HuH-7 (cell line): ENCODE results near the gene KIF26B.
"Not testable (repeated sequence)": the region's sequence is repeated elsewhere in the genome, so short reads cannot be mapped to it uniquely, and the experiment has no call there.

Experiments used
- DNase-seq: peaks from one replicate; pipeline ENCODE4 v3.0.0; 2011; ENCODE audit warnings: low spot score

KIF26B gene

DNA sequence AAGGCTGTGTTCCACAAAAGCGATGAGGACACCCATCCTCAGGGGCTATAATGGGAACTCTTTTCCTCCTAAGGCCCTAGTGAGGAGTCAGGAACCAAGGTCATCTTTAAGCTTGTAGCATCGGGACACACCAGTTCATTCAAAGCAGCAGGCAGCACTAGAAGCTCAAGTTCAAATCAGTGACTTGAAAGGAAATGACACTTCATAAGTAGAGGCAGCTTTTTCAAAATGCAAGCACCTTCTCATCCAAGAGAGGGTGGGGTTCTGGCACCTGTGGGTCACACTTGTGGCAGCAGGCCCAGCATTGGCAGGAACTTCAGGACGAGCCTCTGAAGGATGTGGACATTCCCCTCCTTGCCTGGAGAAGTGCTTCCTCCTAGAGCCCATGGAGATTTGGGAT is 496.3 kb downstream of the KIF26B start:
- DNase-seq = no peak

DNA sequence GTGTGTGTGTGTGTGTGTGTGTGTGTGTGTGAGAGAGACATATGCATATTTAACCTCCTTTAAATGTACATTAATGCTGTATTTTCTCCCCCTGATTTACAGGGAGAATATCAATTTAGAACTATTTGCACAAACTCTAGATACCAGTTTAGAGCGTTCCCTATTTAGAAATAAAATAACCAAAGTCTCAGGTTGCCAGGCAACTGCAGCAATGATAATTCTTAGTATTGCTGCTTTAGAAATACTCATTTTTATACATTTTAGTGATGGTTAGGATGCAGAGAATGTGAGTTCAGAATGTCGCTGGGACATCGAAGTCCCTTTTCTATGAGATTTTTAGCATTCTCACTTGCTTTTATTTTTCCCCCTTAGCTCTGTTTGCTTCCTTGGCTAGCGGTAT is 497.3 kb downstream of the KIF26B start:
- DNase-seq = no peak

DNA sequence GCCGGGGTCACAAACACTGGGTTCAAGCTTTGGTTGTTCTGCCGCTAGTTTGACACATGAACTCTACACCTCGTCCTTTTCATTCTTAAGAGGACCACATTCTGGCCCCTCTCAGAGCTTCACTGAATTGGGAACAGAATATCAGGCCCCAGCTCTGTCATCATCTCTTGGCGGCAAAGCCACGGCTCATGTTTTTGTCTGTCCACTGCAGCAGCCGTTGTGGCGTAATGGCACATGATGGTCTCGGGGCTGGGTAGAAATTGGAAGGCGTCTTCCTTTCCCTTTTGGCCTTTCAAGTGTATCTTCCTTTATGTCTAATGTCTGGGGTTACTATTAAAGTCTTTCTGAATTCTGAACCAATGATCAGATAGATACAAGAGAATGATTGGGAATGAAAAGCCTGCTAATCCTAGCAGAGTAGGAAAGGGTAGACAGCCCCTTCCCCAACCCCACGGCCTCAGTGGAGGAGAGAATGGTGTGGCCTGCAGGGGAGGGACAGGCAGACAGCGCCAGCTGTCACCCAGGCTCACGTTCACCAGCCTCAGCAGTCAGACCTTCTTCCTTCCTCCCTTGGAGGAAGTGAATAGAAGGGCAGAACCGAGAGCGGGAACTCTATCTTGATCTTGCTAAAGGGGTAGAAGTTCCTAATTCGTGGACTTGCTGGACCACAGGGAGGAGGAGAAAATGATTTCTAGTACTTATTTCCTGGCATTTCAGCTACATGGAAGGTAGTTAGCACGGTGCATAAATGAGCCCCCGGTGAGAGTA is 498.1 kb downstream of the KIF26B start:
- DNase-seq = no peak

DNA sequence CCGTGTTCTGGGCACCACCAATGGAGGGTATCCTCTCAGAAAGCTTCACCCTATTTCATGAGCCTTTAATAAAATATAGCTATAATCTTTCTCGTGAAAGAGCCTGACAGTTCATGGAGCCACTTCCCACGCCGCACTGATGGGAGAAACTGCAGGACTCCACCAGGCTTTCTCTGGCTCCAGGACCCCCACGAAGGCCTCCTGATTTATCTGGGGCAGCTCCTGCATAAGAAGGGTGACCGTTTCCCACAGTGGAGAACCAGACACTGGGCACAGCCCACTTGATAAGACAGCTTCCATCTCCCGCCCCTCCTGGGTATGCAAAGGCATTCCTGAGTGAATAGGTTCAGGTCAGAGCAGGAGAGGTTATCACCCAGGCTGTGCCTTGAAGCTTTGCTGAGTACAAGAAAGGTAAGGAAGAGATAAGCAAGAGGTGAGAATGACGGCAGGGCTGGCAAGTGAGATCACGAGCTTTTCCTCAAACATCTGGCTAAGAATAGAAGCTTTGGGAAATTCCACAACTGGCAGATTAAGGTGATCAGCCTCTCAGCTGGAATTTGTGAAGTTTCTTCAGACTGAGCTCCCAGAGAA is 499.8 kb downstream of the KIF26B start:
- DNase-seq = no peak

DNA sequence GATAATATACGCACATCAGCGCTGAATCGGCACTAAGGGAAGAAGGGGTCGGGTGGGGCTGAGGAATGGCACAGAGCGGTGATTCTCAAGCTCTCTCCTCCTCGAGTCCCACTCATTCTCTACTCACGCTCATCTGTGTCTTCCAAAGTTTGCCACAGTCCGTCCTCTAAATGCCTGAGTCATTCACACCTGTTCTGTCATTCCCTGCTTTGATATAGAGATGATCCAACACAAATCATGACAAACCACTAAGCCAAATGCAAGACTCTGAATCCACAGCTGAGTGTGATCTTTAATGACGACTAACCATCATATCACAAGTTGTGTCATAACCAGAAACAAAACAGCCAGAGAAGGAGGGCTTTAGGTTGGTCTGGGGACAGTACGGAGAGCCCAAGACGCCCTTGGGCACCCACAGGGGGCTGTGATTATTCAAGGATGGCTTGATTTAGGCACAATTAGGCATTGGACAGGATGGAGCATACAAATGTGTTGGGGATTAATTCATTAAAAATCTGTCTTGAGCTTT is 501.5 kb downstream of the KIF26B start:
- DNase-seq = no peak

DNA sequence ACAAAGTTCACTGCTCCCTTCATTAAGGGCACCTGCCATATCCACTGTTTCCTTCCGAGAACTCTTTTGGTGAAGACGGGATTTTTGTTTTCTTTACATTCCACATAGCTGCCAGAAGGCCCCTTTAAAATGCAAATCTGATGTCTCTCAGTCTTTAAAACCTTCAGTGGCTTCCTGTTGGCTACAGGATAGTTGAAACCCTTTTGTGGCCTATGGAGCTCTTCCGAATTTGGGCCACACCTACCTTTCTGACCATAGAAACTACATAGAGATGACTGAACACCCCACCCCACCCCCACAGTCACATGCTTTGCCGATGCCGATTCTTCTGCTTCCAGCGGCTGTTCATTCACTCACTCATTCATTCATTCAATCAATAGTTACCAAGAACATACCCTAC is 502.6 kb downstream of the KIF26B start:
- no peak for DNase-seq

DNA sequence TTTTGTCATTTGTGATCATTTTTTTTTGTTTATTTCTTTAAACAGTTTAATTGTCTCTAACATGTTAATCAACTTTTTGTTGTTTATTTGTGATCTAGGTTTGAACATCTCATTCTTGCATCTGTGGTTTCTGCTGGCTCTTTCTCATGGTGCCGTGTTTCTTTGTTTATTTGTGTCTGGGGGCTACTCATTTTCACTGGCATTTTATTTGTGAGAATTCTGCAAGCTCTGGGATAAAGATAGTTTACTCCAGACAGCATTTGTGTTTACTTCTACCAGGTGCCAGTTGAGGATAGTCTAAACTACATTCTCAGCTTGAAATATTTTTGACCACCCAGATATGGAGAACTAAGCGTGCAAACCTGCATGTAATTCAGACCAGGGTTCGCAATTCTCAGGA is 508.6 kb downstream of the KIF26B start:
- DNase-seq = no peak

DNA sequence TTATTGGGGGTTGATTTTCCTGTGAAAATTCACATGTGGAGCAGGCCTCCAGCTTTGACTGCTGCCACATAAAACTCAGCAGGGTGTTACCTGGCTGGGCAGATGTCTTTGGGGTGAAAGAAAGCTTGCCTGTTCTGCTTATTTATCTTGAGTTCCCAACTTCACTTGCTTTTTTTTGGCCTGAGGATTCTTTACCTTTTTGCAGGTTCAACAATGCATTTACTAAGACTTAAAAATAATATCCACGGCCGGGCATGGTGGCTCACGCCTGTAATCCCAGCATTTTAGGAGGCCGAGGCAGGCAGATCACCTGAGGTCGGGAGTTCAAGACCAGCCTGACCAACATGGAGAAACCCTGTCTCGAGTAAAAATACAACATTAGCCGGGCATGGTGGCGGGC is 509.1 kb downstream of the KIF26B start:
- no peak for DNase-seq

DNA sequence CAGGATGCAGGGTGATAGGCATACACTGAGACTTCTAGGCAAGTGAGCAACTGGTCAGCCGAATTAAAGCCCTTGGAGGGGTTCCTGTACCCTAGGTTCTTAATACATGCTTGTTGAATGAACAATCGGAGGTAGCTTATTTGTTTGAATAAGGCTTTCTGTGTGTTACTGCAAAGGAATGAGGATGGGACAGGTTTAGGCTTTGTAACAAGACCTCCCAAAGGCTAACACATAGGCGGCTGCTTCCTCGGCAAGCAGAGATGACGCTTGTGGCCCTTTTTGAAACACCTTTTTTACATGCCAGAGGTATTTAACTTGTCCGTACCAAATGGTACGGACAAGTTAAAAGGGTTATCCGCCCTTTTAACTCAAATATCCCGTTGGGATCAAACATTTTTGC is 511.6 kb downstream of the KIF26B start:
- DNase-seq = no peak

DNA sequence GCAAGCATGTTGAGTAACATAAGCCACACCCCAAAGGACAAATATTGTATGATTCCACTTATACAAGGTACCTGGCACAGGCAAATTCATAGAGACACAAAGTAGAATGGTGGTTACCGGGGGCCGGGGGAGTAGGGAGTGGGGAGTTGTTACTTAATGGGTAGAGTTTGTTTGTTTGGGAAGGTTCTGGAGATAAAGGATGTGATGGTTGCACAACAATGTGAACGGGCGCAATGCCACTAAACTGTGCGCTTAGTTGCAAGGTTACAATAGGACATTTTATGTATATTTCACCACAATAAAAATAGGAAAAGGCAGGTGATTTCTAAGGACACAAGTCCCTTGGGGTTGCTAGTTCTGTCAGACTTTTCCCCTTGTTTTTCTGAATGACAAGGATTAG is 516.6 kb downstream of the KIF26B start:
- DNase-seq = no peak

DNA sequence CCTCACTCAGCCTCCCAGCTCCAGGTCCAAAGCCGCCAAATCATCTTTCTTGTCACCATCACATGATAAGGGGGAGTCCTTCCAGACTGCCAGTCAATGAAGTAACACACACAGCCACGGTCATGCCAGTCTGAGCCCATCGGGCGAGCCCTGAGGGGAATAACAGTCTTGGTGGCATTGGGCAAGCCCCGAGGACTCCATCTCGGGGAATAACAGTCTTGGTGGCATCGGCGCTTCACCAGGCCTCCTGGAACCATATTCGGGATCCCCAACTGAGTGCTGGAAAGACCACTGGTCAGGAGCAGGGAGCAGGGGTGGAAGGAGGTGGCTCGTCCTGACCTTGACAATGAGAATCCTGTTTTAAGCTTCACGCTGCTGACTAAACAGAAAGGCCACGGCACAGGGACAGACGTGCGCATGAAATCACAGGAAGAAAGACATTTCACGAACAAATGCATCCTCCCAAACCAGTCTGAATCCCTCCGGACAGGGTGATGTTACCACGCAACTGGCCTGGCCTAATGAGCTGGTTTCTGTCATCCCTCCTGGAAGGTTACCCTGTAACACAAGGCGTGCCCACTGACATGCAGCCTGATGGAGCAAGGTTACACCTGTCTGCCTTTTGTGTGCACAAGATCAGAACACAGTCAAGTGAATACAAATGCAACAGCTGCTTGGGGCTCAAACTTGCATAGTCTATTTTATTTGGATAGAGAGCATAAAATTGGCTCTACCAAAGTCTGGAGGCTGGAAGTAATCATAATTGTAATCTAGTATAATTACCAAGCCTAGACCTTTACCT is 517.4 kb downstream of the KIF26B start:
- DNase-seq = no peak

DNA sequence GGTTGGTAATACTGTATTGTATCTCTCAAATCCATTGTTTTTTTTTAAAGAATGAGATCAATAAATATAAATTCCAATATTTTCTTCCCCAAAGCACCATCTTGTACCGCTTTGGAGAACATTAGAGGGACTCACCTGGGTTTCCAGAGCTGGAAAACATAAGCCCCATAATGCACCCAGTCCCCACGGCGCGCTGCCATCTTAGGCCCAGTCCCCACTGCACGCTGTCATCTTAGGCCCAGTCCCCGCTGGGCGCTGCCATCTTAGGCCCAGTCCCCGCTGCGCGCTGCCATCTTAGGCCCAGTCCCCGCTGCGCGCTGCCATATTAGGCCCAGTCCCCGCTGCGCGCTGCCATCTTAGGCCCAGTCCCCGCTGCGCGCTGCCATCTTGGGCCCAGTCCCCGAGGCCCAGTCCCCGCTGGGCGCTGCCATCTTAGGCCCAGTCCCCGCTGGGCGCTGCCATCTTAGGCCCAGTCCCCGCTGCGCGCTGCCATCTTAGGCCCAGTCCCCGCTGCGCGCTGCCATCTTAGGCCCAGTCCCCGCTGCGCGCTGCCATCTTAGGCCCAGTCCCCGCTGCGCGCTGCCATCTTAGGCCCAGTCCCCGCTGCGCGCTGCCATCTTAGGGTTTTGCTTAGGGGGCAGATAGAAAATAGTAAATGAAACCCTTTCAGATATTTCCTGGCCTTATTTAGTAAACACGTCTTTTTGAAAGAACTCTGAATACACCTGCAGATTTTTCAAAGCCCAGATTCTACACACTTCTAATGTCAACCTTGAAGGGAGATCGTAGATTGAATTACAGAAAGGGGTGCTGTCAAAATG is 518.3 kb downstream of the KIF26B start:
- not testable (repeated sequence) for DNase-seq

DNA sequence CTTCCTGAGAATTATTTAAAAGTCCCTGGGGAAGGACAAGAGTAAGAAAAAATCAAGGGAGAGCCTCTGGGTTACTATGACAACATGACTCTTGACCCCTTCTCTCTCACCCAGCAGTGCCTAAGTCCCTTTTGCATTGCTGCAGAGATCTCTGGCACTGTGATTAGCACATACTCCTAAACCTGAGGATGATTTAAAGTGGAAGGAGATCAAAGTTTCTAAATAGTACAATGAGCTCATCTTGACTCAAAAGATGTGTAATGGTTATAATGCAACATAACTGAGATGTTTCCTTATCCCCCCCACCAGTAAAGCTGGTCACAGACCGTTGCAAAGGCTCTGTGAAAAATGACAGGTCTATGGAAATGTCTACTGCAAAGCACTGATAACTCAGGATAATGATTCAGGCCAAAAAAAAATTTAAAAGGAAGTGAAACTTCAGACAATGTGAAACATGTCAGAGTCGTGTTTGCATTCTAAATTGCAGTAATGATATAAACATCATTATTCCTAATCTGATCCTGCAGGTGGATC is 519.2 kb downstream of the KIF26B start:
- no peak for DNase-seq

DNA sequence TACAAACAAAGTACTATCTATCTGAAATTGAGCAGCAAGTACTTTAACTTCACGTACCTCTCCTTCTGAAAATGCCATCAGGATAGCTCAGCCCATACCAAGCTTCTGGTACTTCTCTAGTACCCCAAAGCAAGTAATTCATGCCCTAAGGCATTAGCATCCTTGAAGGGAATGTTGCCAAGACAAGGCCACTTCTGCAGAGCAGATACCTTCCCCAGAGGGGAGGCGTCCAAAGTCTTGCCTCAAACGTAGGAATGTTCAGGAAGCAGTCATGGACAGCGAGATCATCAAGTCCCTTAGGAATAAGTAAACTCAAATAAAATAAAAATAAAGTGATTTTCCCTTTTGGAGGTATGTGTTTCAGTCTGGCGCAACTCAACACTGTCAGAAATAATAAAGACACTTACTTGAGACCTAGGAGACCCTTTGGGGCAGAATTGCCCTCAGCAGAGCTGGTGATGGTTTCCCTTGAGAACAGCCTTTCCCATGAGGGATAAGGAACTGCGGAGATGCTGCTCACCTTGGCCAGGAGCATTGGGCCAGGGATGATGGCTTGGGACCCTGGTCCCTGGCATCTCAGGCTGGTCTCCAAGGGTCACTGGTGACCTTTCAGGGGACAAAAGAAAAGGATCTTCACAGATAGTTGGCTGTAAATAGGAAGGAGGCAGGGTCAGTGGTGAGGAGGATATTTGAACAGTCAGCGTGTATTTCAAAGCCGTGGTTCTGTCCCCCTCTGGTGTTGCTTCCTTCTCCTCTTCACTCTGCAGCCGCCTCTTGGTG is 522.9 kb downstream of the KIF26B start:
- no peak for DNase-seq

DNA sequence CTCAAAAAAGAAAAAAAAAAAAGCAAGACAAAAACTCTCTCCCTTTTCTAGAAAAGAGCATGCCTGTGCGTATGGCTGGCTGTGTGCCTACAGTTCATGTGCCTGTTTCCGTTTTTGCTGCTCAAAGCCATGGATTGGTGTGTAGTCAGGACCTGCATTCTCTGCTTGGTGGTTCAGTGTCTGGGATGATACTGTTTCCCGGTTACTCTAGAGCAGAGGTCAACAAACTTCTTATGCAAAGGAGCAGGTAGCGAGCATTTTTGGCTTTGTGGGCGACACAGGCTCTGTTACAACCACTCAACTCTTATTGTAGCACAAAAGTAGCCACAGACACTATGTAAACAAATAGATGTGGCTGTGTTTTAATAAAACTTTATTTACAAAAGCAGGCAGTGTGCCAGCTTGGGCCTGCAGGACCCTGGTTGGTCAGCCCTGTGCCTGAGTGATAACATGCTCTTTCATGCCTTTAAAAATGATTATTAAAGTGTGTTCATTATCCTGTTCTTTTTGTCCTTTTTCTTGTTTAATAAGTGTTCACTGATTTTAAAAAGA is 524.2 kb downstream of the KIF26B start:
- DNase-seq = no peak

DNA sequence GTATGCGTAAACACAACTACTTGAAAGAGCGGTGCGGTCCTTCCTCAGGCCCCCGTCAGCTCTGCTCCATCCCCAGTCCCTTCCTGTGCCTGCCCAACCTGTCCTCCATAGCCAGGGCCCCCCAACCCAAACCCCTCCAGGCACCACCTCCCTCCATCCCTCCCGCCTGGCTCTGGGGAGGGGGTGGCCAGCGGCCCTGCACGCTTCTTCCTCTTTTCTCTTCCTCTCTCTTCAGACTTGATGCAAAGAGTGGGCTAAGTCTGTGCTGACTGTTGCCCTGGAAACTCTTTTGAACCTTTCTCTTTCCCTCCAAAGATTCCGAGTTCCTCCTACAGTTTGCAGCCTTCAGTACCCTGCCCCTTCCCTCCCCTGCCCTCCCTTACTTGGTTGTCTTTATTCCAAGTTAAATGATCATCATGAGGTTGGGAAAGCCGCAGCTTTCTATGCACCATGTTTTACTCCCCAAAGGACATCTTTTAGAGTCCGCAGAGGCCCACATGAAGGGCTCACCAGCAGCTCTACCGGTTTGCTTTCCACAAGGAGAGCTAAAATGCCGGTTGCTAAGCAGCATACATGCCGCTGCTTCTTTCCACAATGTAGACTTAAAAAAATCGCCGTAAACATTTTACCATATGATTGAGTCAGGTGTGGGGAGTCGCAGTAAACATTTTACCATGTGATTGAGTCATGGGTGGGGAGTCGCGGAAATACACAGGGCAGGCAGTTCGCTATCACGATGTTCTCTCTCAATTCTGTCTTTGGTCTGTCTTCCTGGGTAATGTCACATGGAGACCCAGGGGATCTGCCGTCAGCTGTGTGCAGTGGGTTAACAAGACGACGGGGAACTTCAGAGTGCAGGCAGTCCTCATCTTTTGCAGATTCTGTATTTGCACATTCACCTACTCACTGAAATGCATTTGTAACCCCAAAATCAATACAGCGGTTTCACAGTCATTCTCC is 525.3 kb downstream of the KIF26B start:
- no peak for DNase-seq

DNA sequence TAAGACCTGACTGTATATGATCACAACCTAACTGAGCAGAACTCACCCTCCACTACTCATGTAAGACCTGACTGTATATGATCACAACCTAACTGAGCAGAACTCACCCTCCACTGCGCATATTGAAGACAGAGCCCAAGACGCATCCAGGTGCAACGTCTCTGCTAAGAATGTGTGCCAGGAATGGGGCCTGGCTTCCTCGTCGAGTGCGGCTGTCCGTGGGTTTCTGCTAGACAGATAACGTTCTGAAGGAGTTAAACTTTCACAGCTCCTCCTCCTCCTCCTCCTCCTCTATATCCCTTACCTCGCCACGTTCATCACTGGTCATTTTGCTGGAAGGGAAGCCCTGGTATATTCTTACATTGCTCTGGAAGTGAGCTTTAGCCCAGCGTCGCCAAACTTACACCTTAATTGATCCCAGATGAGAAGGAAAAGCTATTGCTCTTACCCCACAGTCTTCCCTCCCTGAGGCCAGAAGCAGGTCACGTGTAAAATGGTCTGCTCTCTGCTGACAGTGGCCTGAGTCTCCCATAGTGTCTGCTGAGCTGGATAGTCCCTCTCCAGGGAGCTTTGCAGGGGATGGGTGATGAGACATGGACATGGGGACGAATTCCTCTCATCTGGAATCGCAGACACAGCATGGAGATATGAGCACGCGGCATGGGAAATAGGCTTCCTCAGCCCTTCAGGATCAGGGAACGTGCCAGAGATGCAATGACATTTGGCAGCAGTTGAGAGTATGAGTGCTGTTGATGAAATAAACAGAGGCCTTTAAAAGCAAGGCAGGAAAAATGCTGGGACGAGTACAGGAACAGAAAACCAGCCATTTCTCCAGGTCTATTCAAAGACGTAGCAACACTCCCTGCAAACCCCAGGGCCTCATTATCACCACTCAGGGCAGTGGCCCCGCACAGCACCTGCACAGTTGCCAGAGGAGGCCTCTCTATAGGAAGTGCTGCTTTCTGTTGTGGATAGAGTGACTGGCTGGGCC is 528.1 kb downstream of the KIF26B start:
- DNase-seq = no peak

DNA sequence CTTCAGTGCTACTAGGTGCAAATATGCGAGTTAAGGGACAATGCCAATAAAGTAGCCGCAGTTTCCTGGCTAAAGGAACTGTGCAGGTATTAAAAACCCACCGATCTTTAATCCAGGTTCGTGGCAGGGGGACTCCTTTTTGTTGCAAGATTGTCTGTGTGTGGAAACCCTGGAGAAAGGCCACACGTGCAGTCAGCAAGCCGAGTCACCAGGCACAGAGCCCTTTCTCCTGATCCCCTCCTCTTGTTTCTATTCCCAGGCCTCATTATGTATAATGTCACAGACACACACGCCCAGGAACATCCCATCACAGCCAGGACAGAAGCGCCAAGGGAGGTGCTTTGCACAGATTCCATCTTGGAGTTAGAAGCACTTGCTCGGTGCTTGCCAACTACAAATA is 528.9 kb downstream of the KIF26B start:
- no peak for DNase-seq
